NCI-H1417 (cell line): ENCODE measurements around the gene NCOA7.
A peak's percentile ranks its signal among the peaks of the same experiment; 100 is the strongest.

Source experiments
- DNase-seq, 3 experiments: peaks; one replicate each; lab custom pipeline; 2025; lab: John Stamatoyannopoulos, UW

Gene NCOA7, protein sequence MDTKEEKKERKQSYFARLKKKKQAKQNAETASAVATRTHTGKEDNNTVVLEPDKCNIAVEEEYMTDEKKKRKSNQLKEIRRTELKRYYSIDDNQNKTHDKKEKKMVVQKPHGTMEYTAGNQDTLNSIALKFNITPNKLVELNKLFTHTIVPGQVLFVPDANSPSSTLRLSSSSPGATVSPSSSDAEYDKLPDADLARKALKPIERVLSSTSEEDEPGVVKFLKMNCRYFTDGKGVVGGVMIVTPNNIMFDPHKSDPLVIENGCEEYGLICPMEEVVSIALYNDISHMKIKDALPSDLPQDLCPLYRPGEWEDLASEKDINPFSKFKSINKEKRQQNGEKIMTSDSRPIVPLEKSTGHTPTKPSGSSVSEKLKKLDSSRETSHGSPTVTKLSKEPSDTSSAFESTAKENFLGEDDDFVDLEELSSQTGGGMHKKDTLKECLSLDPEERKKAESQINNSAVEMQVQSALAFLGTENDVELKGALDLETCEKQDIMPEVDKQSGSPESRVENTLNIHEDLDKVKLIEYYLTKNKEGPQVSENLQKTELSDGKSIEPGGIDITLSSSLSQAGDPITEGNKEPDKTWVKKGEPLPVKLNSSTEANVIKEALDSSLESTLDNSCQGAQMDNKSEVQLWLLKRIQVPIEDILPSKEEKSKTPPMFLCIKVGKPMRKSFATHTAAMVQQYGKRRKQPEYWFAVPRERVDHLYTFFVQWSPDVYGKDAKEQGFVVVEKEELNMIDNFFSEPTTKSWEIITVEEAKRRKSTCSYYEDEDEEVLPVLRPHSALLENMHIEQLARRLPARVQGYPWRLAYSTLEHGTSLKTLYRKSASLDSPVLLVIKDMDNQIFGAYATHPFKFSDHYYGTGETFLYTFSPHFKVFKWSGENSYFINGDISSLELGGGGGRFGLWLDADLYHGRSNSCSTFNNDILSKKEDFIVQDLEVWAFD

DNA sequence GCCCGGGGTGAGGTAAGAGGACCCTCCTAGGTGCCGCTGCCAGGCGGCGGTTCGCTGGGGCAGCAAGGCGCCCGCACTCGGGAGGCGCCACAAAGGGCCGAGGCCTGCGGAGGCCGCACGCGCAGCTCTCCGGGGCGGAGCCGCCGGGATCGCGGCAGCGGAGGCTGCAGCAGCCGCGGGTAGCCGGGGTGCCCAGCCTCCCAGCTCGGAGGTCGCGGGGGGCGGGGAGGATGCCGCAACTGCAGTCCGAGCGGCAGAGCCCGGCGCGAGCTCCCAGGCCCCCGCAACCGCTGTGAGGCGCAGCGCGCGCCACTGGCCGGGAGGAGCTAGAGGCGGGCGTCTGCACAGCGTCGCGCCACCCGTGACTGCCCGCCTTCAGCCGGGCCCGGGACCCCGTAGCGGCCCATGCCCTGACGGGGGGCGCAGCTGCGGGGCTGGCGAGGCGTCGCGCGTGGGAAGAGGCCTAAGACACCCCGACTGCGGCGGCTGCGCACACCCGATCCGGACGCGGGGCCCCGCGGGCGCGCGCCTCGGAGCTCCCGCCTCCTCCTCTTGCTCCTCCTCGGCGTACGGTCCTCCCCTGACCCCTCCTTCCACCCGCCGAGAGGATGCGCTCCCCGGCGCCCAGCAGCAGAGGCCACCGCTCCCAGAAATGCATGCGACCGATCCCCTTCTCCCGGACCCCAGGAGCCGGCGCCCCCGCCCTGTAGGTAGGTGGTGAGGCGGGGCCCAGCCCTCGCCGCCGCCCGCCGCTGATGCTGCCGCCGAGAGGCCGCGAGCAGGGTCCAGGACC, at the start of gene NCOA7:
Gene NCOA7, plus strand, starts transcription at position 603 of the 793 bp plus-strand sequence. CDS start 24,395 bp downstream, outside the sequence.
- DNase-seq = peak; percentile 71 to 95 (median 90)

DNA sequence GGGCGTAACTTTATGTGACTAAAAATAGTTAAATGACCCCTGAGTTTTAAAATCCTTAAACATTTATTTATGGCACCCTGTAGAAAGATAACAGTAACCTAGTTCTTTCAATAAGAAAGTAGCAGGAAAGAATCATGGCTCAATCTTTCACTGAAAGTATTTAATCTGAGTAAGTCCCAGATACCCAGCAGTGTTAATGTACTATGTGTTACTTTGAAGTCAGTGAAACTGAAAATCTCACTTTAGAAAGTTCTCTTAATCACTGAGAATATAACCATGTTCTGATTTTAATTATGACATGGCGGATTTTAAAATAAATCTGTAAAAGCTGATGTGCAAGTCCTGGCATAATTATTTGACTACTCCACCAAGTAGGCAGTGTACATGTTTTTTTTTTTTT, 49.4 kb upstream of the NCOA7 start:
- DNase-seq = no peak

DNA sequence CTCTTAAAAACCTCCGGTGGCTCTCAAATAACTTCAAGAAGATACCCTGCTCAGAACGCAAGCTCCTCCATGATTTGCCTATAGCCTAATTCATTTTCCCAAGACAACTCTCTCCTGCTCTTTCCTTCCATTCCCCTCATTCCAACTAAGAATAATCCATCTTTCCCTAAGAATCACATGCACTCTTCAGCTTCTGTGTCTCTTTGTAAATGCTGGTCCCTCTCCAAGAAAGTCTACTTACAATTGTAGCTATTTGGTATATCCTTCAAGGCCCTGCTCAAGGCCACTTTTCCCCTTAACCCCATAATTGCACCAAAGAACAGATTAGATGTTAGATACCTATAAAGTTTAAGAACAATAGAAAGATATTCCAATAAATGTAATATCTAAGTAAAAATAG, 48.7 kb upstream of the NCOA7 start:
- no peak for DNase-seq

DNA sequence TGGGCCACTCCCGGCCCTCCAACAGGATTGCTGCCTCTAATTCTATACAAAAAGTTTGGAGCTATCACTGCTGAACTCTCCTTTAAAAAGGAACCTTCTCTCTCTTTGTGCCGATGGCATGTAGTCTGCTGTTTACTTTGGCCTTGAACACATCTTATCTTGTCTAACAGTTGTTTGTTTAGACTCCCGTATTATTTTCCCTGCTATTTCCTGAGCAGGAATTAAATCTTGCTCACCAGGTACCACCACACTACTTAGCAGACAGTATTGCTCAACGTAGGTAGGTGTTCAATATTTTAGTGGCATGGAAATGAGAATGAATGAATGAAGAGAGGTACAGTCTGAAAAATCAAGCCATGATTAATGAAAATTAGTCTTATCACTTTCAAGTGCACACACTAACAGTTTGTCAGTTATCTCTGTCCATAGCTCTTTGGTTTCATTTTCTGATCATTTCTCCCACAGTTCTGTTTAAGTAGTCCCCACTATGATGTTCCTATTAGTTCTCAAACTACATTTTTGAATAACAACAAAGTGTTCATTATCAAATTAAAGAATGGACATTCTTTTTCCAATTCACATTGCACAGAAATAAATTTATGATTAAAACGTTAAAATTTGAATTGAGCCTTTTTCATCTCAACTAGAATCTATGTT, 48.2 kb upstream of the NCOA7 start:
- no peak for DNase-seq

GRCh38 chr6:125743604-125744003, 47.2 kb upstream of the NCOA7 start:
- DNase-seq = no peak

GRCh38 chr6:125745281-125746018, 45.3 kb upstream of the NCOA7 start:
- DNase-seq = peak in 1 of 3 experiments; percentile 37

DNA sequence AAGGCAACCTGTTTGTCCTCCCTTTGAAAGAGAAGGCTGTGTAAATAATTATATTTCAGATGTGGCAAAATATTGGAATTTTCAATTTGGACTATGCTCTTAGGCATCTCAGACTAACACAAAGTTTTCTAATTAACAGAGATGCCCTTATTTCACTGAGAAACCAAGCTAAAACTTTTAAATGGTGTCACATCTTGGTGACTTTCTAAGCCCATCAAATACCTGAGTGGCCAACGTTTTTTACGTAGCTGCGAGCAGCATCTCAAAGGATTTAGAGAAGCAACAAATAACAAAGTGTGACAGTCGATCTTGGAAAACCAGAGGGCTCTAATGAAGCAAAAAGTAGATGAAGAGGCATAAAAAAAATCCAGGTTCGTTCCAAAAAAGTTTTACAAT, 44.7 kb upstream of the NCOA7 start:
- no peak for DNase-seq

- DNase-seq = peak in 2 of 3 experiments; percentile 68 to 85
These were observed 43.8 kb upstream of the NCOA7 start for GRCh38 chr6:125746731-125747588.

- peak in 2 of 3 experiments; percentile 82 to 93 for DNase-seq
These were observed 43.0 kb upstream of the NCOA7 start for GRCh38 chr6:125747589-125748405.

DNA sequence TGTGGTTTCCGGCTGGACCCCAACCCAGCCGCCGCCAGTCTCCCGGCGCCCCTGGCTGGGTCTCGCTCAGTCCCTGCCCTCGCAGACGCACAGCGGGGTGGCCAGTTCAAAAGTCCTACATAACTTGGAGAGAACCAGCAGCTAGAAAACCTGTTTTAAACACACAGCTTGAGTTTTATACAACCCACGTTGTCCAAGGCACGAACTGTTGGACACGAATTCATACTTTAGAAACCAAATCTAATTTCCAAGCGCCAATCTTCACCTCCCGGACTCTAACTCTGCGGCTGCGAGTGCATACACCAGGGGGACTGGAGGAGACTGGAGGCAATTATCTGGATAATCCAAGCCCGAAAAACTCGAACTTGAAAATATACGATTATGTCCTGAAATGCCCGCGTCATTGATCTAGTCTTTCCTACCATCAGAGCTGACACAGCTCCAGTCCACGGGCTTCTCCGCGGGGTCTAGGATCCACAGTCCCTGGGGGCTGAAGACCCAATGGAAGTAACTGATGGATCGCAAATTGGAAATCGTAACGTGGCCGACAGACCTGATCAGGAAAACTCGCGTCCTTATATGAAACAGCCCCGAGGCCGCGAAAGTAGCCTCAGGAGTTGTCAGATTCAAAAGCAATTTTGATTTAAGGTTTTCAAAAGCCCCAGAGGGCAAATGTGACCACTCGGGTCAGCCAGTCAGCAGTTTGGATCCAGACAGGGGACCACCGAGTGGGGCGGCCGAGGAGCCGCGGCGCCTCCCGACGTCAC, 42.2 kb upstream of the NCOA7 start:
- DNase-seq = peak; percentile 26 to 78 (median 74)

GRCh38 chr6:125749173-125749864, 41.4 kb upstream of the NCOA7 start, which contains the start of gene HEY2:
HEY2 (plus strand) TSS chr6:125749632; CDS start chr6:125749777, 145 bp downstream.
- DNase-seq = peak; percentile 90 to 93 (median 92)

GRCh38 chr6:125749865-125750691, 40.7 kb upstream of the NCOA7 start:
- peak in 2 of 3 experiments; percentile 44 to 70 for DNase-seq

GRCh38 chr6:125750692-125751333, 39.9 kb upstream of the NCOA7 start:
- no peak for DNase-seq

- no peak for DNase-seq
These were observed 39.3 kb upstream of the NCOA7 start for GRCh38 chr6:125751334-125751916.

GRCh38 chr6:125752773-125753172, 38.0 kb upstream of the NCOA7 start:
- no peak for DNase-seq
